ENCODE measurements around the gene UNC13D.
A peak's percentile ranks its signal among the peaks of the same experiment; 100 is the strongest.
"Not testable (repeated sequence)": the region's sequence is repeated elsewhere in the genome, so short reads cannot be mapped to it uniquely, and the experiment has no call there.

UNC13D gene

DNA sequence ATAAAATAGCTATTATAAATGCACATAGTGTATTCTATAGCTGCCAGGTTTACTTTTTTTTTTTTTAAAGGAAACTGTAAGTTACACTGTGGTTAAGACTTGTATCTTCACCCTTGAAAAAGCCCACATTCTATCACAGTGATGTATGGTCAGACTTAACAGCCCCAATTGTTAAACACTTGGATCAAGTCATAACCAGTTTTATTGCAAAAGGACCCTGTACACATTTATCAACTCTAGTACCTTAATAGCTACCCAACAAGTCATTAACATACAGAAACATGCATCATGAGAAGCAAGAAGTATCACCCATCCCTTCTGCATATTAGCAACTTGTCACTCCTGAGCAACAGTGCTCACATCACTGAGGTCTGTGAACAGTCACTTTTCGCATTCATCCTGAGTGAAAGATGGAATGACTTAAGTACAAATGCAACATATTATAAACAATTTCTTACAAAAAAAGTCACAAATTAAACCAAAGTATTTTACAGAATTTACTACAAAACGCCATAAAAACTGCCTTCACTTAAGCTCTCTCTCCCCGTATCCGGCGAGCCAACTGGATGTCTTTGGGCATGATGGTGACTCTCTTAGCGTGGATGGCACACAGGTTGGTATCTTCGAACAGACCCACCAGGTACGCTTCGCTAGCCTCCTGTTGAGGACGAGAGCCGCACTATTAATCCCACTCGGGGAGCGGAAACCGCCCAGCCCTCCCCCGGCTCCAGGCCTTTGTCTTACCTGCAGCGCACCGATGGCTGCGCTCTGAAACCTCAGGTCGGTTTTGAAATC is 65.9 kb downstream of the UNC13D start:
- not testable (repeated sequence) for ATAC-seq, DNase-seq, H3K9me3 Mint-ChIP-seq, H3K27me3 Mint-ChIP-seq
- H3K4me1 Mint-ChIP-seq, result peaks cover 51% of the 10 kb centered on the region
- peaks cover 37% of the 10 kb centered on the region for H3K36me3 Mint-ChIP-seq (ENCODE audit: low read depth)
- peak overlapping the region; percentile 91 for H3K27ac Mint-ChIP-seq
- peak overlapping the region; percentile 96 for H3K4me3 Mint-ChIP-seq

DNA sequence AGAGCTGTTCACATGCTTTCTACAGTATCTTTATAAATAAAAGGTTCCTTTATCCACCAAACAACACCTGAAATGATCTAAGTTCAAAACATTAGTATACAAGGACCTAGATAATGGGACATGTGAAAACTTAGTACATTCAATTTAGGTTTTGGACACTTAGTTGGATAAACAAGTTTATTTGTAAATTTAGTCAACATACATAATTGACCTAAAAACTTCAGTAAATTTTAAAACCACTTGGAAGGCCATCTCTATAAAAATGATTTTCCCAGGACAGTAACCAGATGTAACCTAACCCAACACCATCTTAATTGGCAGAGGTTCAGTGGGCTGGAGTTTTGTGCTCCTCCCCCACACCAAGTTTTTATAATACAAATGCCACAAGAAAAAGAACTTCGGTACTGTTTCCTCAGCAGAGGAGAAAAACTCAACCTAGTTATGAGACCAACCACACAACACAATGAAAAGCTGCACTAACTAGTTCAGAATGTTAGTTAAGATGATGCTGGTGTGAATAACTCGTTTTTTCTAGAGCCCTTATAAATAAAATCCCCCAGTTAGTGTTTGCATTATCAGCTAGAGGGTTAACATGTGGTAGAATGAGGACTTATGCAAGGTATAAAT is 66.8 kb downstream of the UNC13D start:
- no peak for ATAC-seq
- no peak for DNase-seq
- Mint-ChIP-seq H3K9me3 (no peaks in the 10 kb centered on the region), H3K4me3 (peak overlapping the region; percentile 96), H3K4me1 (peaks cover 42% of the 10 kb centered on the region), H3K27me3 (no peaks in the 10 kb centered on the region), H3K36me3 (ENCODE audit: low read depth) (peaks cover 37% of the 10 kb centered on the region), H3K27ac (peak overlapping the region; percentile 85)

Data from activated naive CD8-positive, alpha-beta T cell treated with anti-CD3 and anti-CD28 coated beads, Interleukin-2, amount 50 U/mL, for 24 hours (primary cell).